Loucy (cell line): Measurements from ENCODE around the gene GAS7.

ENCODE experiments used
- CTCF ChIP-seq: fragments of 200-600 bp; sonication (generic); conservative IDR thresholded peaks from 2 replicates; pipeline ENCODE4 v1.5.1; 2014; ENCODE audit warnings: mild to moderate bottlenecking, antibody characterized with exemption, low read length
- EZH2phosphoT487 ChIP-seq: fragments of 200-600 bp; IDR thresholded peaks from 2 replicates; pipeline ENCODE4 v1.6.1; 2018; ENCODE audit warnings: antibody characterized with exemption, mild to moderate bottlenecking, moderate library complexity, borderline replicate concordance

GRCh38 chr17:9906616-9907015, 291.8 kb downstream of the GAS7 start:
- TF ChIP-seq CTCF, result no peak
- no peak for TF ChIP-seq EZH2phosphoT487
